Renal pelvis (tissue), 12 donors: Measurements from ENCODE around the gene BIN2. TPM values are rescaled to one million over a fixed set of nuclear protein-coding genes. Genes with fewer than 3 reads are reported as not detected.

Source experiments
- DNase-seq: peaks from one replicate; pipeline ENCODE4 v3.0.0-alpha.2; 2013
- long read RNA-seq, 16 experiments: transcript quantifications; one replicate each; lab custom pipeline, GENCODE V29; 2026
- polyA plus RNA-seq, 3 donors: library from polyadenylated mRNA; unstranded; fragments of 120-200 nt; gene quantifications; one replicate each; pipeline ENCODE4 v1.2.1, GENCODE V29; 2013; ENCODE audit not compliant: insufficient read length in 3 of 3

BIN2 gene
- polyA plus RNA-seq: 1 to 10 TPM; 2.6 to 3.7 (median 3.0) TPM
- long read RNA-seq, donor 1: 0 reads
- long read RNA-seq, donor 2, partial matches to known transcripts: 0 of 1 reads
- long read RNA-seq, donor 2, other reads (novel, unspliced or antisense): 0 of 1 reads
- long read RNA-seq, donor 3: 0 reads
- long read RNA-seq, donor 4: 0 reads
- long read RNA-seq, donor 5: 0 reads
- long read RNA-seq, donor 6: 0 reads
- long read RNA-seq, donor 7, partial matches to known transcripts: 0 of 2 reads
- long read RNA-seq, donor 7, other reads (novel, unspliced or antisense): 0 of 2 reads
- long read RNA-seq, donor 8: 0 reads
- long read RNA-seq, donor 9: 0 reads
- long read RNA-seq, donor 10, partial matches to known transcripts: 0 of 2 reads
- long read RNA-seq, donor 10, other reads (novel, unspliced or antisense): 0 of 2 reads
- long read RNA-seq, donor 11: 0 reads
- long read RNA-seq, donor 12, partial matches to known transcripts: 0 of 2 reads
- long read RNA-seq, donor 12, other reads (novel, unspliced or antisense): 0 of 2 reads
- long read RNA-seq, donor 13: 0 reads
- long read RNA-seq, donor 14: 0 reads
- long read RNA-seq, donor 15: 0 reads
- long read RNA-seq, donor 16, partial matches to known transcripts: 0 of 2 reads
- long read RNA-seq, donor 16, other reads (novel, unspliced or antisense): 0 of 2 reads

GRCh38 chr12:51323966-51324895 is at the start of gene BIN2:
BIN2 (minus strand) TSS chr12:51324174; CDS start chr12:51324102, 72 bp downstream.
- no peak for DNase-seq

- DNase-seq: no peak
Observed at GRCh38 chr12:51373187-51373586, 49.2 kb upstream of the BIN2 start.

- no peak for DNase-seq
Observed at GRCh38 chr12:51372021-51372420, 48.0 kb upstream of the BIN2 start.

- peak; percentile 94 for DNase-seq
Observed at GRCh38 chr12:51371295-51371953, 47.5 kb upstream of the BIN2 start.

- no peak for DNase-seq
Observed at GRCh38 chr12:51370667-51371066, 46.7 kb upstream of the BIN2 start.

GRCh38 chr12:51369581-51369980 is 45.6 kb upstream of the BIN2 start:
- no peak for DNase-seq

GRCh38 chr12:51368640-51369517 is 44.9 kb upstream of the BIN2 start:
- no peak for DNase-seq

- DNase-seq: no peak
Observed at GRCh38 chr12:51365276-51365675, 41.3 kb upstream of the BIN2 start.

- DNase-seq: no peak
Observed at GRCh38 chr12:51364001-51364400, 40.0 kb upstream of the BIN2 start.

- DNase-seq: no peak
Observed at GRCh38 chr12:51362747-51363342, 38.9 kb upstream of the BIN2 start.

GRCh38 chr12:51362307-51362706 is 38.3 kb upstream of the BIN2 start:
- DNase-seq: no peak

- DNase-seq: no peak
Observed at GRCh38 chr12:51361161-51362016, 37.4 kb upstream of the BIN2 start.

- DNase-seq: no peak
Observed at GRCh38 chr12:51360315-51360714, 36.3 kb upstream of the BIN2 start.

- no peak for DNase-seq
Observed at GRCh38 chr12:51359851-51360250, 35.9 kb upstream of the BIN2 start.

- DNase-seq: no peak
Observed at GRCh38 chr12:51358496-51358895, 34.5 kb upstream of the BIN2 start.

- DNase-seq: no peak
Observed at GRCh38 chr12:51357374-51358047, 33.5 kb upstream of the BIN2 start.

GRCh38 chr12:51351913-51352532 is 28.0 kb upstream of the BIN2 start:
- peak; percentile 34 for DNase-seq

GRCh38 chr12:51349026-51349425 is 25.1 kb upstream of the BIN2 start:
- DNase-seq: no peak
